Mesodermal cell (in vitro differentiated cells): ENCODE results near the gene MYCN.
"Not testable (repeated sequence)": the region's sequence is repeated elsewhere in the genome, so short reads cannot be mapped to it uniquely, and the experiment has no call there.

ENCODE experiments used
- H3K27ac ChIP-seq: 2 replicates; pipeline ENCODE4 v1.7.0; 2013; ENCODE audit warnings: mild to moderate bottlenecking, low read depth, low read length, moderate library complexity; ENCODE audit not compliant: severe bottlenecking
- H3K36me3 ChIP-seq: 2 replicates; pipeline ENCODE4 v1.7.1; 2013; ENCODE audit warnings: mild to moderate bottlenecking, low read length, moderate library complexity; ENCODE audit not compliant: control insufficient read depth, insufficient read depth
- H3K4me1 ChIP-seq: one replicate; pipeline ENCODE4 v1.7.1; 2013; ENCODE audit warnings: mild to moderate bottlenecking, low read length; ENCODE audit not compliant: insufficient read depth, control insufficient read depth, poor library complexity, severe bottlenecking
- H3K4me3 ChIP-seq: 2 replicates; pipeline ENCODE4 v1.7.0; 2013; ENCODE audit warnings: low read length, control low read depth, mild to moderate bottlenecking; ENCODE audit not compliant: insufficient read depth, poor library complexity, severe bottlenecking; ENCODE audit errors: extremely low read depth
- H3K9me3 ChIP-seq: 2 replicates; pipeline ENCODE4 v1.7.1; 2013; ENCODE audit warnings: mild to moderate bottlenecking, low read length, moderate library complexity; ENCODE audit not compliant: control insufficient read depth
- WGBS, 2 experiments: methylation state at CpG; one replicate each; pipeline ENCODE4 v1.1.5; 2013; ENCODE audit warnings: missing lambda C conversion rate in 2 of 2; ENCODE audit not compliant: insufficient coverage in 2 of 2; 5-methylcytosine and 5-hydroxymethylcytosine counted together

The MYCN gene

DNA sequence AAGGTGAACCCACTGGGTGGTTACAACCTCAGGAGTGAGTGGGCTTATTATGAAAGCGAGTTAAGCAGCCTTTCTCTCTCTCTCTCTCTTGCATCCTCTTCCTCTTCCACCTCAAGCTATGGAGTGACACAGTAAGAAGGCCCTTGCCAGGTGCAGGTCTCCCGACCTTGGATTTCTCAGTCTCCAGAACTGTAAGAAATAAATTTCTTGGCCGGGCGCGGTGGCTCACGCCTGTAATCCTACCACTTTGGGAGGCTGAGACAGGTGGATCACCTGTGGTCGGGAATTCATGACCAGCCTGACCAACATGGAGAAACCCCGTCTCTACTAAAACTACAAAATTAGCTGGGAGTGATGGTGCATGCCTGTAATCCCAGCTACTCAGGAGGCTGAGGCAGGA is 14.4 kb downstream of the MYCN start:
- Histone ChIP-seq H3K4me1 (no peaks in the 10 kb centered on the region), H3K36me3 (no peaks in the 10 kb centered on the region), H3K9me3 (no peaks in the 10 kb centered on the region), H3K27ac (no peak overlapping the region), H3K4me3 (no peak overlapping the region)
- WGBS, 2 experiments: 86 to 88% methylated on average over 7 to 8 of the region's 8 CpGs

- no peak overlapping the region for H3K4me3 ChIP-seq
- 94% methylated on average over 2 of the region's 7 CpGs; no CpG with 5 or more reads in 1 of the 2 experiments for WGBS, 2 experiments
- no peaks in the 10 kb centered on the region for H3K9me3 ChIP-seq
- no peak overlapping the region for H3K27ac ChIP-seq
- no peaks in the 10 kb centered on the region for H3K36me3 ChIP-seq
- H3K4me1 ChIP-seq: no peaks in the 10 kb centered on the region
Observed at GRCh38 chr2:15955232-15955988, 15.1 kb downstream of the MYCN start.

GRCh38 chr2:15956230-15956629 is 15.9 kb downstream of the MYCN start:
- Histone ChIP-seq H3K9me3 (no peaks in the 10 kb centered on the region), H3K4me1 (no peaks in the 10 kb centered on the region), H3K4me3 (no peak overlapping the region), H3K36me3 (no peaks in the 10 kb centered on the region), H3K27ac (no peak overlapping the region)
- 90 to 93% methylated on average over 8 to 9 of the region's 9 CpGs for WGBS, 2 experiments

DNA sequence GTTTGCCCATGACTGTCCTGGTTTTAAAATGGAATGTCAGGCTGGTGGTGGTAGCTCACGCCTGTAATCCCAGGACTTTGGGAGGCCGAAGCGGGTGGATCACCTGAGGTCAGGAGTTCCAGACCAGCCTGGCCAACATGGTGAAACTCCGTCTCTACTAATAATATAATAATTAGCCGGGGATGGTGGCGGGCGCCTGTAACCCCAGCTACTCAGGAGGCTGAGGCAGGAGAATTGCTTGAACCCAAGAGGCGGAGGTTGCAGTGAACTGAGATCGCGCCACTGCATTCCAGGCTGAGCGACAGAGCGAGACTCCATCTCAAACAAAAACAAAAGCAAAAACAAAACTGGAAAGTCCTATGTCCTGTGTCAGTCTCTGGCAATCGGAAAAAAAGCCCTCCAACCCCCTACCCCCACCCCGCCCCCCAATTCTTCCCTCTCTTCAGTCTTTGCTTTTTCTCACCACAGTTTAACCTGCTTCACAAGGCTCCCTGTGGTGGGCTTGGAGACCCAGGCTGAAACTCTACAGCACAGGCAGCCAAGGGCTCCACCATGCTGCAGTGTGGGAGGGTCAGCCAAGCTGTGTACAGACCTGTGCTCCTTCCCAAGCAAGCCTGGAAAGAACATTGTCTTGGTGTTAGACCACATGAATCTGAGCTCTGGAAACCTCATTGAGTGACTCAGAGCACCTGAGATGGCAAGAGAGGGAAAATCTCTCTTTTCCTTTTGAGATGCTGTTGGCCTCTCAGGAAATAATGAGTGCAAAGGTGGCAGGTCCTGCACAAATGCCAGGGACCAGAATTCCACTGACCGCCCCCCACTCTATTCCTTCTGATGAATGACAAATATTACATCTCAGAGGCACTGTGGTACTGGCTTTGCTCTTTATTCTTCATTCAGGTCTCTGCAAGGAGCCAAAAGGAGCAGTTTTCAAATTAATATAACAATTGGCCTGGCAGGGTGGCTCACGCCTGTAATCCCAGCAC is 16.7 kb downstream of the MYCN start:
- 85 to 98% methylated on average over 10 to 13 of the region's 16 CpGs for WGBS, 2 experiments
- Histone ChIP-seq H3K9me3 (no peaks in the 10 kb centered on the region), H3K27ac (no peak overlapping the region), H3K4me3 (no peak overlapping the region), H3K4me1 (no peaks in the 10 kb centered on the region), H3K36me3 (no peaks in the 10 kb centered on the region)

DNA sequence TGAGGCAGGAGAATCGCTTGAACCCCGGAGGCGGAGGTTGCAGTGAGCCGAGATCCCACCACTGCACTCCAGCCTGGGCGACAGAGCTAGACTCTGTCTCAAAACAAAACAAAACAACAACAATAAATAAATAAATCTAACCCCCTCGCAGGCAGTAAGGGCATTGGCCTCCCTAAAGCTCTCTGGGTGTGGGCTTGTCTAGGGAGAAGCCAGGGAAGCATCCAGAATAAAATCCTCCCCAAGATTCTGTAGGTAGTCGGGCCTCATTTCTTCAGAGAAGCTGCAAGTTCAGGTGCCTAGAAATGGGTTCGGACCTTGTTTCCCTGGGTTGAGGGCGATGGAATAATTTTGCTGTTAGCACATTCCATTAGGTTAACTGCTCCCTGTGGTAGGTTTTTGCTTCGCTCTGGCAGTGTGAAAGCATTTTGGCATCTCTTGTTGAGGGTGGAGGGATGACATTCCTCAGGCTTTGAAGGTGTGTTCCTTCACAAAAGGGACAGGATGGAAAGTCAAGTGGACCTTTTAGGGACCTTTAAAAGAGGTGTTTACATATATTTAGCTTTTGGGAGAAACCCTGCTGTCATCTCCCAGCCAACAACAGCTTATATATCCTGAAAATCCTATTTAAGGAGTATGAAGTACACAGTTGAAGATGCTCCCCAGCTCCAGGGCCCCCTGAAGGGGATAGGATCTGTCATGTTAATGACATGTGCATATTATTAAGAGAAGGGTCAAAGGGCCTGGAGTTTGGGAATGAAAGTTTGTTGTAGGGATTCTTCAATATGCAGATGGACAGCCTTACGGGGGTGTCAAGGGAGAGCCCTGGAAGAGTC is 17.7 kb downstream of the MYCN start:
- no peaks in the 10 kb centered on the region for H3K4me1 ChIP-seq
- WGBS, 2 experiments: 71 to 81% methylated on average over 5 to 8 of the region's 11 CpGs
- no peaks in the 10 kb centered on the region for H3K36me3 ChIP-seq
- no peak overlapping the region for H3K27ac ChIP-seq
- H3K9me3 ChIP-seq: no peaks in the 10 kb centered on the region
- no peak overlapping the region for H3K4me3 ChIP-seq

DNA sequence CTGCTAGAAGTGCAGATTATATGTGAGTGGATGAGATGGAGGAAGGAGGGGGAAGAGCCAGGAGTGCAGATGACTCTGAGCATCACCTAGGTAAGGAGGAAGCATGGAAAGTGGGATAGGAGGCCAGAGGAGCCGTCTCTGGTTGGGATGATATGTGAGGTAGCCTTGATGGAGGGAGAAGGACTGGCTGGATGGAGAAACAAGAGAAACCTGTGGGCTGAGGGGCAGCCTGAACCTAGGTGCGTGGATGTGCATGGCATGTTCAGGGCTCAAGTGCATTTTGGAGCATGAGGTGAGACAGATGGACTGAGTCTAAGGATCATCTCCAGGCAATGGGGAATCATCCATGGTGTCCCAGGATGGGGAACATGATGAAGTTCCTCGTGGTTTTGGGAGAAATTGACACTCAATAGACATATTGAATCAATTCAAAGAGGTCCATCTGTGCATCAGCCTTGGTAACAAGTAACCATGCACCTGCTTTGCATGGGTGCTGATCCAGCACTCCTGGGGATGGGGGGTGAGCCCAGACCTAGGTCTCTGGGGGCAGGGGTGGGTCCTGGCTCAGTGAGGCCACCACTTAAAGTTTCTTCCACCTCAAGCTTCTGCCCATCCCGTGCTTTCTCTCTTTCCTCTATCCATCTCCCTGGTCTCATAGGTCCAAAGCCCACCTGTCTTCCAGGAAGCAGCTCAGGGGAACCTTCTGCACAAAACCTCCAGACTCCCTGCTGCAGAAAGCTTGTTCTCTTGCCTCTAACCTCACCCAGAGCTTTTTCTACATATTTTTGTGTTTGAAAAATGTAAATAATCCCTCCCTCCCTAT is 19.2 kb downstream of the MYCN start:
- Histone ChIP-seq H3K36me3 (no peaks in the 10 kb centered on the region), H3K27ac (no peak overlapping the region), H3K4me3 (no peak overlapping the region), H3K9me3 (no peaks in the 10 kb centered on the region), H3K4me1 (no peaks in the 10 kb centered on the region)
- 86 to 95% methylated on average over 3 of the region's 4 CpGs for WGBS, 2 experiments

- 70 to 100% methylated on average over 1 of the region's 2 CpGs for WGBS, 2 experiments
- H3K4me1 ChIP-seq: not testable (repeated sequence)
Observed at GRCh38 chr2:15960154-15960520, 19.8 kb downstream of the MYCN start.

DNA sequence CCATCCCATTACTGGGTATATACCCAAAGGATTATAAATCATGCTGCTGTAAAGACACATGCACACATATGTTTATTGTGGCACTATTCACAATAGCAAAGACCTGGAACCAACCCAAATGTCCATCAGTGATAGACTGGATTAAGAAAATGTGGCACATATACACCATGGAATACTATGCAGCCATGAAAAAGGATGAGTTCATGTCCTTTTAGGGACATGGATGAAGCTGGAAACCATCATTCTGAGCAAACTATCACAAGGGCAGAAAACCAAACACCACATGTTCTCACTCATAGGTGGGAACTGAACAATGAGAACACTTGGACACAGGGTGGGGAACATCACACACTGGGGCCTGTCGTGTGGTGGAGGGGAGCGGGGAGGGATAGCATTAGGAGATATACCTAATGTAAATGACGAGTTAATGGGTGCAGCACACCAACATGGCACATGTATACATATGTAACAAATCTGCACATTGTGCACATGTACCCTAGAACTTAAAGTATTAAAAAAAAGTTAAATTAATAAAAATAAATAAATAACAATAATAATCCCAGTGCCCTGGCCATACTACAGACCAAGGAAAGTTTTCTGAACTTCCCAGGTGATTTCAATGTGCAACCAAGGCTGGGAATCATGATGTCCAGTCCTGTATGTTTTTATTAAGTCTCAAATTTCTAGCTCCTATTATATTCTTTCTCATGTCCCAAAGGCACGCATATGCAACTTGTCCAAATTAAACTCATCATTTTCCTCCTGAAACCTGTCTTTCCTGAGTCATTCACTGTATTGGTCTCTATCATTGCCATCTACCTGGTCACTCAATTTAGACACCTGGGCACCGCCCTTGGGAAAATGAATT is 23.0 kb downstream of the MYCN start:
- not testable (repeated sequence) for H3K4me3 ChIP-seq, H3K9me3 ChIP-seq, H3K36me3 ChIP-seq, H3K4me1 ChIP-seq, H3K27ac ChIP-seq
- 89 to 100% methylated on average over 1 of the region's 5 CpGs for WGBS, 2 experiments

More at GRCh38 chr2:15960154-15960520, 19.8 kb downstream of the MYCN start:
- H3K9me3 ChIP-seq, H3K36me3 ChIP-seq, H3K27ac ChIP-seq, H3K4me3 ChIP-seq: not testable (repeated sequence)

DNA sequence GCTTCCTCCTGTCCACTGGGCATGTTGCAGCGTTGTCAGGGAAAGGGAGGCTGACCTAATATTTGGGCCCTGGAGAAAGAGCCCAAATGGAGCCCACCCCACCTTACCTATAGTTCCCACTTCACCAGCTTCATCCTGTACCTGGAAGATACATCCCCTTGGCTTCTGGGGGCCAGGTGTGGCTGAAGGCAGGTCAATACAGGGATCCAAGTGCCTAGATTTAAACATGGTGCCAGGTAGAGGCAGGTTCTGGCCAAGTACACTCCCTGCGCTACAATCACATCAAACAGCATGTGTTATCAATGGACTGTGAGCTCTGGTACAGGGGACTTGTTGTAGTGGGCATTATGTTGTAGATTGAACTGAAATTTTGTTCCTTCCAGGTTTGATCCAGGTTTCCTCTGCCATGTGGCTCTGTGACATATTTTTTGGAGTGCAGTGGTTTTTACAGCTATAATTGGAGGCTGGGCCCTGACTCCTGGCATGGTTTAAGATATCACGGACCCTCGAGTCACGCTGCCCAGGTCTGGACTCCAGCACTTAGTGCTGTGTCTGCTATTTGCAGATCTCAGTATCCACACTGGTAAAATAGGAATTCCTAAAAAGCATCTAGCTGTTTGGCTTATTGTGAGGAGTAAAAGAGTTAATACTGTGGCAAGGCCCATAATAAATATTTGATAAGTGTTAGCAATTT is 23.8 kb downstream of the MYCN start:
- Histone ChIP-seq H3K4me3 (no peak overlapping the region), H3K9me3 (no peaks in the 10 kb centered on the region), H3K4me1 (no peaks in the 10 kb centered on the region), H3K36me3 (no peaks in the 10 kb centered on the region), H3K27ac (no peak overlapping the region)
- WGBS, 2 experiments: 90 to 100% methylated on average over 1 to 3 of the region's 5 CpGs
